Measurements from ENCODE around the gene ZNF667. TPM values are rescaled to one million over a fixed set of nuclear protein-coding genes. Genes with fewer than 3 reads are reported as not detected.

ZNF667 gene
- total RNA-seq, 1 experiment from 2014 or later = 5.5 TPM

DNA sequence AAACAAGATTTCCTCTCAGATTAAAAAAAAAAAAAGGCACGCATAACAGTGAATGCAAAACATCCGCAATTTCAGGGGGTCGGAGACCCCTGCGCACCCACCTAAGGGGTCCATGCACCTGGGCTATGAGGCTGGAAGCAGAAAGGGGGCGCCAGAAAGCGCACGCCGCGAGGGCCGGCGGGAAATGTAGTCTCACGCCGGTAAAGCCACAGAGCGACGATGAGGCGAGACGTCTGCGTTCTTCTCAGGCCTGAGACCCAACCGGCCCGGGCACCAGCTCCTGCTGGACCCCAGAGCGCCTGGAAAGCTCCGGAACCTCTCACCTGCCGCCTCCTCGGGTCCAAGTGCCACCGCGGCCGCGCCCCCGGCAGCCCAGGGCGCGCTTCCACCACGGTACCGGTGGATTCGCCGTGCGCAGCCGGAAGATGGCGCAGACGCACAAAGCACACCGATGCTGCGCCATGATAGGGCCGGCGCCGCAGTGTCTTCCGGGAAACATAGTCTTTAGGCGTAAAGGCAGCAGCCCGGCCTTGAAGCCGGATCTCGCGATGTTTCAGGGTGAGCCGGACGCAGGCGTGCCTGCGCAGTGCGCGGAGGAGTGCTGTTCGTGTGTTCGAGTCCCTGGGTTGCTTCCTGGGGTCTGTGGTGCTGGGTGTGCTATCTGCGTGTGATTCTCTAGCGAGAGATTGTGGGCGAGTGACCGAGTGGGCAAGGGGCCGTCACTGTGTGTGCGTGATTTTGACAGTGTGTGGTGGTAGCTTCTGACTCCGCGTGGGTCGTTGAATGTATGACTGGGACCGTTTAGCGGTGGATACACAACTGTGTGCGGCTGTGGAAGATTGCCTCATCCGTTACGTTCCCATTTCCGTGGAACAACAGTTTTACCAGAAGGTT lies 83.8 kb downstream of the ZNF667 start, which contains the start of gene ZNF582:
TSS of gene ZNF582 (minus strand) at position 416 of the 894 bp plus-strand sequence. CDS start 1,782 bp downstream, outside the sequence.
- peak; percentile 60 for DNase-seq (ENCODE audit: low spot score)

Other genes starting within 250 kb of the ZNF667 start
- gene EDDM13, start 204.6 kb downstream of the ZNF667 start, total RNA-seq (2014; rRNA removed; shearing (Covaris generic)) = not detected in 2 replicates
- gene ZSCAN5A, start 162.5 kb downstream of the ZNF667 start, total RNA-seq (2014; rRNA removed; shearing (Covaris generic)) = 4.2 and 6.6 TPM in 2 replicates
- 0.31 and 1.5 TPM in 2 replicates for gene ZNF582, start 83.8 kb downstream of the ZNF667 start, total RNA-seq (2014; rRNA removed; shearing (Covaris generic))
- 11.5 and 14.0 TPM in 2 replicates for gene ZNF583, start 73.0 kb downstream of the ZNF667 start, total RNA-seq (2014; rRNA removed; shearing (Covaris generic))
- 2.8 TPM in 2 replicates for gene ZNF471, start 30.5 kb upstream of the ZNF667 start, total RNA-seq (2014; rRNA removed; shearing (Covaris generic))
- 9.9 and 13.5 TPM in 2 replicates for gene ZFP28, start 61.6 kb upstream of the ZNF667 start, total RNA-seq (2014; rRNA removed; shearing (Covaris generic))
- 0.67 and 0.98 TPM in 2 replicates for gene ZNF470, start 90.1 kb upstream of the ZNF667 start, total RNA-seq (2014; rRNA removed; shearing (Covaris generic))
- 16.2 and 22.4 TPM in 2 replicates for gene ZNF71, start 118.0 kb upstream of the ZNF667 start, total RNA-seq (2014; rRNA removed; shearing (Covaris generic))
- 1.4 and 2.0 TPM in 2 replicates for gene SMIM17, start 165.8 kb upstream of the ZNF667 start, total RNA-seq (2014; rRNA removed; shearing (Covaris generic))
- not detected in 2 replicates for gene ZNF835, start 194.4 kb upstream of the ZNF667 start, total RNA-seq (2014; rRNA removed; shearing (Covaris generic))

Measured in A172 (cell line).